Common myeloid progenitor, CD34-positive (primary cell): ENCODE results near the gene LYVE1.
A peak's percentile ranks its signal among the peaks of the same experiment; 100 is the strongest.
"Not testable (repeated sequence)": the region's sequence is repeated elsewhere in the genome, so short reads cannot be mapped to it uniquely, and the experiment has no call there.

Source experiments
- CTCF ChIA-PET: fragments of 350-600 bp; sonication (Branson Sonifier 250); formaldehyde crosslinking; loops from one replicate; lab custom pipeline; 2021; ENCODE audit warnings: antibody characterized with exemption; lab: Charles Lee
- POLR2A ChIA-PET: fragments of 350-600 bp; sonication (Branson Sonifier 250); formaldehyde crosslinking; loops from one replicate; lab custom pipeline; 2021; ENCODE audit warnings: antibody characterized with exemption; lab: Charles Lee
- DNase-seq, 3 donors: peaks; one replicate each; pipeline versions ENCODE4 v3.0.0 to v3.0.0-alpha.2; 2013
- H3K27ac ChIP-seq, 2 experiments: 1 replicate in 1 of 2; 2 replicates in 1 of 2; pipeline ENCODE4 v1.7.0; 2013; ENCODE audit warnings: inconsistent platforms in 2 of 2, low read length in 2 of 2, mild to moderate bottlenecking in 2 of 2, low read depth in 1 of 2, moderate library complexity in 1 of 2; ENCODE audit not compliant: severe bottlenecking in 2 of 2, insufficient read depth in 1 of 2, poor library complexity in 1 of 2
- H3K27me3 ChIP-seq, 5 experiments: replicated peaks in 2 of 5; 1 replicate in 3 of 5; 2 replicates in 2 of 5; pipeline versions ENCODE4 v1.6.1 to v1.7.0; 2013; ENCODE audit warnings: low read length in 4 of 5, mild to moderate bottlenecking in 2 of 5, moderate library complexity in 2 of 5, inconsistent platforms in 1 of 5; ENCODE audit not compliant: insufficient read depth in 5 of 5, control insufficient read depth in 4 of 5
- H3K36me3 ChIP-seq, 4 experiments: 1 replicate in 2 of 4; 2 replicates in 2 of 4; pipeline versions ENCODE4 v1.6.1 to v1.7.0; 2013; ENCODE audit warnings: low read length in 3 of 4, control low read depth in 1 of 4, mild to moderate bottlenecking in 1 of 4; ENCODE audit not compliant: control insufficient read depth in 4 of 4, insufficient read depth in 4 of 4
- H3K4me1 ChIP-seq, 4 experiments: 1 replicate in 3 of 4; 2 replicates in 1 of 4; pipeline versions ENCODE4 v1.6.1 to v1.7.1; 2013; ENCODE audit warnings: low read length in 3 of 4, mild to moderate bottlenecking in 3 of 4, control low read depth in 1 of 4, inconsistent platforms in 1 of 4, moderate library complexity in 1 of 4; ENCODE audit not compliant: control insufficient read depth in 4 of 4, insufficient read depth in 4 of 4; ENCODE audit errors: control extremely low read depth in 1 of 4
- H3K4me3 ChIP-seq, 7 experiments: 1 replicate in 4 of 7; 2 replicates in 3 of 7; pipeline versions ENCODE4 v1.5.1 to v1.7.0; 2013; ENCODE audit warnings: mild to moderate bottlenecking in 7 of 7, low read length in 6 of 7, moderate library complexity in 6 of 7, inconsistent platforms in 2 of 7, low read depth in 2 of 7, control low read depth in 1 of 7; ENCODE audit not compliant: insufficient read depth in 4 of 7, control insufficient read depth in 1 of 7; ENCODE audit errors: extremely low read depth in 1 of 7
- H3K9me3 ChIP-seq, 5 experiments: 1 replicate in 4 of 5; 2 replicates in 1 of 5; pipeline versions ENCODE4 v1.6.1 to v1.7.1; 2013; ENCODE audit warnings: low read length in 4 of 5, mild to moderate bottlenecking in 2 of 5, inconsistent platforms in 1 of 5, low read depth in 1 of 5, moderate library complexity in 1 of 5; ENCODE audit not compliant: control insufficient read depth in 4 of 5, insufficient read depth in 2 of 5; ENCODE audit errors: control extremely low read depth in 1 of 5
- WGBS: methylation state at CpG from one replicate; pipeline ENCODE4 v1.1.5; 2013; ENCODE audit not compliant: insufficient coverage; 5-methylcytosine and 5-hydroxymethylcytosine counted together

Gene LYVE1

DNA sequence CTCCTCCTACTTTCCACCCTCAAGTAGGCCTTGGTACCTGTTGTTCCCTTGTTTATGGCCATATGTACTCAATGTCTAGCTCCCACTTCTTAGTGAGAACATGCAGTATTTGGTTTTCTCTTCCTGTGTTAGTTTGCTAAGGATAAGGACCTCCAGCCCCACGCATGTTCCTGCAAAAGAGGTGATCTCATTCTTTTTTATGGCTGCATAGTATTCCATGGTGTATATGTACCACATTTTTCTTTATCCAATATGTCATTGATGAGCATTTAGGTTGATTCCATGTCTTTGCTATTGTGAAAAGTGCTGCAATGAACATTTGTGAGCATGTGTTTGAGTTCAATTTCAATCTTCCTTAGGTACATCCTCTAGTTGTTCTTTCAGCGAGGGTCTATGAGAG lies 27.4 kb upstream of the LYVE1 start:
- POLR2A ChIA-PET, H3K4me3 ChIP-seq, H3K36me3 ChIP-seq, H3K27ac ChIP-seq, H3K27me3 ChIP-seq, DNase-seq, H3K9me3 ChIP-seq: not testable (repeated sequence)
- CTCF ChIA-PET, result interaction anchor here (1.3 kb wide), 2 partner anchors 11 to 22 kb away, joined by 3 read pairs; no protein-coding TSS in a partner anchor
- WGBS, result no CpG with 5 or more reads among the region's 2 CpGs
- peaks cover 2 to 16% (median 11%) of the 10 kb centered on the region in 4 experiments for H3K4me1 ChIP-seq

GRCh38 chr11:10594407-10594806 lies 25.9 kb upstream of the LYVE1 start:
- ChIA-PET POLR2A (no interaction called here), CTCF (interaction anchor here (1.1 to 1.3 kb wide), 3 partner anchors 10 to 23 kb away, joined by 3 read pairs; no protein-coding TSS in a partner anchor)
- no peak overlapping the region for H3K27ac ChIP-seq
- no peaks in the 10 kb centered on the region for H3K36me3 ChIP-seq
- DNase-seq, result no peak
- peaks cover 2 to 20% (median 13%) of the 10 kb centered on the region in 4 experiments for H3K4me1 ChIP-seq
- no peaks in the 10 kb centered on the region for H3K27me3 ChIP-seq
- WGBS, result no CpG with 5 or more reads among the region's 4 CpGs
- no peak overlapping the region for H3K4me3 ChIP-seq
- H3K9me3 ChIP-seq, result no peaks in the 10 kb centered on the region

DNA sequence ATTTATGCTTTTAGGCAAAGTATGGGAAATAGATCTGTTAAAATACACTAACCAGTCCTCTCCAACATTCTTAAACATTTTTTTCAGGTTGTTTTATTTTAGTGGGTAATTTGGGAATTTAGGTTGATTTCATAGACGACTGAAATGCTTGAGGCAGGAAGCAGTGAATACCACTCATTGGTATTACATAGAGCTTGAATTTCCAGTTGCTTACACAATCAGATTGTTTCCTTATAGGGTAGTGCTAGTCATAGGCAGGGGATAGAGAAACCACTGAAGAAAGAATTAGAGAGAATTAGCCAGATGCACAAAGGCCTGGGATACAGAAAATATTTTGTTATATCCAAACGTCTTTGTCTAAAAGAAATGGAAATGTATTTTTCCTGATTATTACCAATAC lies 23.9 kb upstream of the LYVE1 start:
- no peaks in the 10 kb centered on the region for H3K9me3 ChIP-seq
- peak in 2 of 3 donors; percentile 43 to 54 for DNase-seq
- whole genome bisulfite sequencing, result no CpG with 5 or more reads among the region's 2 CpGs
- H3K27ac ChIP-seq, result no peak overlapping the region
- no peak overlapping the region for H3K4me3 ChIP-seq
- POLR2A ChIA-PET, result no interaction called here
- CTCF ChIA-PET, result no interaction called here
- H3K4me1 ChIP-seq, result peaks cover 0 to 29% (median 11%) of the 10 kb centered on the region in 4 experiments
- H3K27me3 ChIP-seq, result no peaks in the 10 kb centered on the region
- no peaks in the 10 kb centered on the region for H3K36me3 ChIP-seq

DNA sequence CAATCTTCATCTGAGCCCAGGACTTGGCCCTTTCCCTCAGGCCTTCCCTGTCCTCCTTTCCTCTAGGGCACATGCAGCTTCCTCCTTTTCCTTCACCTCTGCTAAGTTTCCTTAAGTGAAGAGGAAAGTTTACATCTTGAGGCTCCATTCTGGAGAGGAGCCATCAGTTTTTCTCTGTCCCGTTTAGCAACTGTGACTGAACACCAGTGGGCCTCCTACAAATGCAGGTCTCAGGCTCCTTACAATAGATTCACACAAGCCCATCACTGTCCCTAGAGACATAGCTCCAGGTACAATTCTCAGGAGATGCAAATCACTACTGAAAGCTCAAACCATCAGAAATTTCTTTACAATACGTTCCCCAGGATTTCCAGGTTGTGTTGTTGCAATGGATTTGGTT lies 23.3 kb upstream of the LYVE1 start:
- Histone ChIP-seq H3K27me3 (no peaks in the 10 kb centered on the region), H3K27ac (no peak overlapping the region), H3K4me3 (no peak overlapping the region), H3K36me3 (no peaks in the 10 kb centered on the region), H3K4me1 (peaks cover 0 to 33% (median 11%) of the 10 kb centered on the region in 4 experiments), H3K9me3 (no peaks in the 10 kb centered on the region)
- WGBS, result 100% methylated on average over 1 of the region's 2 CpGs
- ChIA-PET CTCF (no interaction called here), POLR2A (no interaction called here)
- DNase-seq, result no peak

DNA sequence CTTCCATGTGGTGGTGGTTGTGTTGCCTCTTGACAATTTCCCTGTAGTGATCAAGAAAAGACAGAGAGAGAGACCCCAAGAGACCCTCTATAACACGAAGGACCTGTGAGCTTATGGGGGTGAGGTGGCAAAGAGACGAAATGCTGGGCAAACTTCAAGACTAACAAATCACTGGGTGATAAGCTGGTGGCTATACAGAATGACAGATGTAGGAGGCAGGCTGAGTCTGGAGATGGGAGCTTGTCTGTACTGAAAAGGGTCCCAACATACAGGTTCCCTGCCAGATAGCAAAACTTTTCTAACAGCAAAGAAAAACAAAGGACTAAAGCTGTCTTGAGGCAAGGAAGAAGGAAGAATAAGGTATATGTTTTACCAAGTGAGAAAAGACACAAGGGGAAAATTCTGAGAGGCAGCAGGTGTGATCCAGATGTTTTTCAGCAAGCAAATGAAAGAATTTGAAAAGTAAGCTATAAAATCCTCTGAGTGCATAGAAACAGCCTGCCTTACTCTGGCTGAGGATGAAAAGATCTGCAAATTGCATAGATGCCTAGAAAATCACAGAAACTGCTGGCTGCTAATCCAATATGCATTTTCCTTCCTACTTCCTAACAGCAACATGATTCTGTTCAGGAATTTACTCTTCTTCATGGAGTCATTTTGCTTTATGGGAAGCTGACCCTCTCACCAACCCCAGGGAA lies 21.9 kb upstream of the LYVE1 start:
- no peaks in the 10 kb centered on the region for H3K9me3 ChIP-seq
- H3K4me3 ChIP-seq, result no peak overlapping the region
- ChIA-PET POLR2A (no interaction called here), CTCF (interaction anchor here (0.7 kb wide), 1 partner anchor 32 kb away, joined by 3 read pairs; no protein-coding TSS in a partner anchor)
- no peak for DNase-seq
- WGBS, result 100% methylated on average over 2 of the region's 2 CpGs
- no peaks in the 10 kb centered on the region for H3K27me3 ChIP-seq
- peaks cover 1 to 35% (median 12%) of the 10 kb centered on the region in 4 experiments for H3K4me1 ChIP-seq
- no peak overlapping the region for H3K27ac ChIP-seq
- H3K36me3 ChIP-seq, result no peaks in the 10 kb centered on the region

DNA sequence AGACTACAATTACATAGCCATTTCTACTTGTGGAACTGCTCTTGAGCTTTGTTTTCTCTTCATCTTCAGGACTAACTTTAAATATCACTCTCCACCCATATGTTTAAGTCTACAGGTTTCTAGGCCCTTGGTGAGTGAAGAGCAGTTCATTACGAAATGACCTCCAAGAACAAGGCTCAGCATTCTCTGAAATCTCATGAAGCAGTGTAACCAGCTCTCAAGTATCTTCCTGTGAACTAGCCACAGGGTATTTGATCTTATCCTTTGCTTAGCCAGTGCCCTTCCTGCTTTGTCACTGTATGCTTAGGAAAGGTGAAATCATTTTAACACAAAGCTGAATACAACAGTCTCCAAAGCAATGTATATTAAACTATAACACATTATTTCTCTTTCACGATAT lies 20.4 kb upstream of the LYVE1 start:
- ChIA-PET POLR2A (no interaction called here), CTCF (interaction anchor here (0.7 to 2.4 kb wide), 3 partner anchors 24 to 43 kb away, joined by 3 to 8 read pairs (median 3); no protein-coding TSS in a partner anchor)
- Histone ChIP-seq H3K27ac (peak overlapping the region in 1 of 2 experiments; percentile 11), H3K4me3 (peak overlapping the region in 1 of 7 experiments; percentile 3), H3K36me3 (no peaks in the 10 kb centered on the region), H3K27me3 (no peaks in the 10 kb centered on the region), H3K9me3 (no peaks in the 10 kb centered on the region), H3K4me1 (peaks cover 10 to 47% (median 20%) of the 10 kb centered on the region in 4 experiments)
- no CpG with 5 or more reads among the region's 2 CpGs for WGBS
- DNase-seq, result peak in 1 of 3 donors; percentile 51

GRCh38 chr11:10587995-10588394 lies 19.5 kb upstream of the LYVE1 start:
- CTCF ChIA-PET, result interaction anchor here (0.7 to 2.4 kb wide), 3 partner anchors 23 to 44 kb away, joined by 3 to 8 read pairs (median 3); no protein-coding TSS in a partner anchor
- H3K4me3 ChIP-seq, result no peak overlapping the region

More at GRCh38 chr11:10587995-10588394, 19.5 kb upstream of the LYVE1 start:
- WGBS, result 90% methylated on average over 1 of the region's 3 CpGs
- H3K4me1 ChIP-seq, result peaks cover 12 to 56% (median 29%) of the 10 kb centered on the region in 4 experiments
- H3K36me3 ChIP-seq, result no peaks in the 10 kb centered on the region
- no peak overlapping the region for H3K27ac ChIP-seq
- POLR2A ChIA-PET, result no interaction called here
- no peaks in the 10 kb centered on the region for H3K9me3 ChIP-seq
- H3K27me3 ChIP-seq, result no peaks in the 10 kb centered on the region
- no peak for DNase-seq
